ENCODE data around the gene TMEM119.

Gene TMEM119, protein sequence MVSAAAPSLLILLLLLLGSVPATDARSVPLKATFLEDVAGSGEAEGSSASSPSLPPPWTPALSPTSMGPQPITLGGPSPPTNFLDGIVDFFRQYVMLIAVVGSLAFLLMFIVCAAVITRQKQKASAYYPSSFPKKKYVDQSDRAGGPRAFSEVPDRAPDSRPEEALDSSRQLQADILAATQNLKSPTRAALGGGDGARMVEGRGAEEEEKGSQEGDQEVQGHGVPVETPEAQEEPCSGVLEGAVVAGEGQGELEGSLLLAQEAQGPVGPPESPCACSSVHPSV

GRCh38 chr12:108597559-108598471 lies at the start of gene TMEM119:
Gene TMEM119 (minus strand): TSS chr12:108598084. CDS start chr12:108592383, 5,701 bp downstream.
- H3K4me3 ChIP-seq (ENCODE audit: low read depth, low read length) = peak within 1 kb of the TSS; percentile 30
- no peak for TF ChIP-seq CTCF (conservative IDR thresholded peaks at IDR 0.05; ENCODE audit: low read depth, low read length)
- no peak for DNase-seq (ENCODE audit: low read depth)

- peak; percentile 36 for DNase-seq (ENCODE audit: low read depth)
- H3K4me3 ChIP-seq (ENCODE audit: low read depth, low read length) = no peak overlapping the region
- TF ChIP-seq CTCF (conservative IDR thresholded peaks at IDR 0.05; ENCODE audit: low read depth, low read length) = peak; percentile 43
Measured at GRCh38 chr12:108646600-108647579, 49.0 kb upstream of the TMEM119 start.

- TF ChIP-seq CTCF (conservative IDR thresholded peaks at IDR 0.05; ENCODE audit: low read depth, low read length) = no peak
- no peak for DNase-seq (ENCODE audit: low read depth)
- no peak overlapping the region for H3K4me3 ChIP-seq (ENCODE audit: low read depth, low read length)
Measured at GRCh38 chr12:108645686-108646599, 48.1 kb upstream of the TMEM119 start.

GRCh38 chr12:108644811-108645120 lies 46.9 kb upstream of the TMEM119 start:
- H3K4me3 ChIP-seq (ENCODE audit: low read depth, low read length) = no peak overlapping the region
- no peak for TF ChIP-seq CTCF (conservative IDR thresholded peaks at IDR 0.05; ENCODE audit: low read depth, low read length)
- no peak for DNase-seq (ENCODE audit: low read depth)

DNA sequence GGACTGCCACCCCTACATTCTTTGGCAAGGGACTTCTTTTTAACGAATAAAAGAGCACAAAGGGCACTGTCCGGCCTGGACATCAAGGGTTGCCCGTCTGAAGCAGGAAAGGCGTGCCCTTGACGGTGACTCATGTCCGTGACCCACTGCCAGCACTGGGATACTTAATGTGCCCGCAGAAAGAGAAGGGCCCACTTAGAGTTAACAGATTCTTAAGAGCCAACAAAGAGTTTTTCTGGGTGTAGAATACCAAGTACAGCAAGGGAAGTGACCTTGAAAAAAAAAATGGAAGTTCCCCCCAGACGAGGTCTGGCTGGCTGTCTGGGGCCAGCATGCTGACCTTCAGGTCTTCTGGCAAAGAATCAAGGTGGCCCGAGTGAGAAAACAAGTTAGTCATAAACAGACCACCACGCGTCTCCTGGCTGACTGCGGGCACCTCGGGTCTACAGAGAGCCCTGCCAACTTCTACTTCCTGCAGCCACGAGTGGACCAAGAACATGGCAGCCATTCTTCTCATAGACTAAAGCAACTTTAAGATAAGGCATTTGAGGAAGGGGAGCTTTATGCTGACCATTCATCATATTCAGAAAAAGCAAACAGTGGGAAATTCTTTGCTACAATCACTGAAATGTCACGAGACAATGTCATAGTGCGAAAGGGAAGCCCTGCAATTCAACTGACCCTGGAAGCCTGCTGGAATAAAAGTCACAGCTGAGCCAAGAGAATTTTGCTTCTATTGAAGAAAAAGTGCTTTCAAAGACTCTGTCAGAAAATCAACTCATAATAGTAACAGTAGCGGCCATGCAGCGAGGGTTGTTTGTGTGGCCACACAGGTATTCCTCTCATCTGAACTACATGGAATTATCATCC lies 46.3 kb upstream of the TMEM119 start:
- no peak for TF ChIP-seq CTCF (conservative IDR thresholded peaks at IDR 0.05; ENCODE audit: low read depth, low read length)
- H3K4me3 ChIP-seq (ENCODE audit: low read depth, low read length) = no peak overlapping the region
- no peak for DNase-seq (ENCODE audit: low read depth)

Measured in choroid plexus epithelial cell (primary cell).